ENCODE measurements around the gene RIMBP2.
"Not testable (repeated sequence)": the region's sequence is repeated elsewhere in the genome, so short reads cannot be mapped to it uniquely, and the experiment has no call there.

The RIMBP2 gene

DNA sequence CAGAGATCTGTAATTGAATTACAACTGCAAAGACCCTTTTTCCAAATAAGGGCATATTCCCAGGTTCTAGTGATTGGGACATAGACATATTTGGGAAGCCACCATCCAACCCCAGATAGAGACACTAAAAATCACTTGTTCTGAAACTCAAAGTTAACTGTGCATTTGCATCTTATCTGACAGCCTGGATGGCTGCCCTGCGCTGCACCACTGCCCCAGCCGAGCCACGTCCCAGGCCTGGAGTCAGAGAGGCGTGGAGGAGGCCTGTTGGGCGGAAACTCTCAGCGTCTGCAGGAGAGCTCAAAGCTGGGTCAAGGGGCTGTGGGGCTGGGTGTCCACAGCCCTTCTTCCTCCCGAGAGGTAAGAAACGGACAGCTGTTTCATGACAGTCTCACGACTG, 124.4 kb downstream of the RIMBP2 start:
- DNase-seq: no peak

DNA sequence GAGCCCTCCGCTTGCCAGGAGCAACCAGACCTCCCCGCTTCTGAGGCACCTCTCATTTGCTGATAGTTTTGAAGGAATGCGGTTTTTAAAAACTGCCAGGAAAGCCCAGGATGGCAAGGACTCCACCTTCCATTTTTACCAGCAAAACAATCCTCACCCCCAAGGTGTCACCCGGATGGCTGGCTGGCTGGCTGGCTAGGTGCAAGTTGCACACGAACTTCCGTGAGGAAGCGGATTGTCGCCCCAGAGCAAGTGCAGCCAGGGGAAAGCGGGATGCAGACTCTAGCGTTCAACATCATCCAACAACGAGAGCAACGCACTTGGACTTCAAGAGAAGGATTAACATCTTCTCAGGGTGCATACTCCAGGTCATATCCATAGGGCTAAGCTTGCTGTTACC, 125.4 kb downstream of the RIMBP2 start:
- no peak for DNase-seq

DNA sequence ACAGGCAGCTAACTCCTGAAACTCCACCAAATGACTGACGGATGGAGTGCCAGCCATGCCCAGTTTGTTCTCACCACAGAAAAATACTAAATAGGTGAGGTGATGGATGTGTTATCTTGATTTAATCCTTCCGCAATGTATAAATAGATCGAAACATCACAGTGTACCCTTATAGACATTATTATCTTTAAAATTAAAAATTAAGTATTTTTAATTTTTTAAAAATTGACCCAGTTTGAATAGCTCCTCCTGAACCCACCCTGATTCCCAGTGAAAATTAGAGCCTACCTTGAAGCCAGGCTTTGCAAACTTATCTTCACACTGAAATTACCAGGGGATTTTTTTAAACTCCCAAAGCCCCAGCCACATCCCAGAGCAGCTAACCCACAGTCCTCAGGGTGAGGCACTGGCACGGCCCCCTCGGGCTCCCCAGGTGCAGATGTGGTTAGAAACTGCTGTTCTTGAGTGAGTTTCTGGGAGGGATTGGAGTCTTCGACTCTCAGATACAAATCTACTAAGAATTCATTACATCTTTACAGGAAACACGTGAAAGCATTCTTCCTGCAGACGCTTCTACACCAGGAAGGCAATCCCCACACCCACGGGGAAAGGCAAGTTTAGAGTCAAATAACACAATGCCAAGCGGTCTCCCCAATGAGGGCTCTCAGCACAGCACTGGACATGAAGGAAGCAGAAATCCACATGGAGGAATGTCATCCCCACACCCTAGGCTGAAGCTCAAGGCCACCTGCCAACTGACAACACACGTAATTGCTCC, 126.4 kb downstream of the RIMBP2 start:
- DNase-seq: no peak

DNA sequence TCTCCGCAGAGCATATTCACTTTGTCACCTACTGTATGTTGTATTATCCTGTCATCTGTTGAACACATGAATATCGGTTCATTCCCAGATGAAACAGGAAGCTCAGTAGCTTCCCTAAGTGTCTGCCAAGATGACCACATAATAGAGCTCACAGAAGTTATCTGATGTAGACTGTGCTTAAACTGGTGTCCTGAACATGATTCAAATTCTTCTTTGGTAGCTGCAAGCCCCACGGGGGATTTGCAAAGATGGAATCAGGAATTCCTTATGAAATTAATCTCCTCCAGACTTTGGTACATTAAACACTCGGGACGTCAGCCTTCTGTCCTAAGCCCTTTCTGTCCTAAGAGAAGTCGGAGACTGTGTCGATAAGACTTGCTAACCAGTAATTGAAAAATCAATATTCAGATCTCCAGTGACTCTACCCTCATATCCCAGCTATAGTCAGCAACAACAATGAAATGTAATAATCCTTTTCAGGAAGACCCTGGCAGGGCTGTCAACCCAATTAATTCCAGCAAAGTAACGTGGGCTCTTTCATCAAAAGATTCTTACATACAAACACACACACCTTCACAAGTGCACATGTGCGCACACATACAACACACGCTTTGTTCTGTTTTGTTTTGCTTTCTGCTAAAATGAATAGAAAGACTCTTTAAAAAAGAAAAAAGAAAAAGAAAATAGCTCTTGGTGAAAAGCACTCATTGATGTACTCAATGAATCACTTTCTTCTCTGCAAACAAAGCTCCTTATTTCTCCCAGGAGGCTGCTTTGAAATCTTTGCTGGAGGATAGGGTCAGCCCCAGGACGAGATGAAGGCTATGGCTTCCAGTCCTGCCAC, 127.2 kb downstream of the RIMBP2 start:
- DNase-seq: no peak

- no peak for DNase-seq
Measured at GRCh38 chr12:130587966-130588365, 128.1 kb downstream of the RIMBP2 start.

DNA sequence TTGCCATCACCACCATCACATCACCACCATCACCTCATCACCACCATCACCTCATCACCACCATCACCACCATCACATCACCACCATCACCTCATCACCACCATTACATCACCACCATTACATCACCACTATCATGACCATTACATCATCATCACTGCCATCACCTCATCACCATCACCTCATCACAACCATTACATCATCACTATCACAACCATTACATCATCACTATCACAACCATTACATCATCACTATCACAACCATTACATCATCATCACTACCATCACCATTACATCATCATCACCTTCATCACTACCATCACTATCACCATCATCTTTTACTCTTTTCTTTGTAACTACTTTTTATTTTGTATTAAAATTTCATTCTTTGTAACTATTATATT, 131.6 kb downstream of the RIMBP2 start:
- DNase-seq: not testable (repeated sequence)

DNA sequence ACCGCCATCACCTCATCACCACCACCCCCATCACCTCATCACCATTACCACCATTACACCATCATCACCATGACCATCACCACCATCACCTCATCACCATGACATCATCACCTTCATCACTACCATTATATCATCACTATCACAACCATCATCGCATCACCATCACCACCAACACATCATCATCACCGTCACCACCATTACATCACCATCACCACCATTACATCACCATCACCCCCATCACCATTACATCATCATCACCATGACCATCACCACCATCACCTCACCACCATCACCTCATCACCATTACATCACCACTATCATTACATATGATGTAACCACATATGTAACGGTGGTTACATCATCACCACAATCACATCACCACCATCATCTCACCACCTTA, 132.3 kb downstream of the RIMBP2 start:
- no peak for DNase-seq

- DNase-seq: no peak
Measured at GRCh38 chr12:130583317-130583716, 132.8 kb downstream of the RIMBP2 start.

GRCh38 chr12:130582286-130582685, 133.8 kb downstream of the RIMBP2 start:
- DNase-seq: no peak

DNA sequence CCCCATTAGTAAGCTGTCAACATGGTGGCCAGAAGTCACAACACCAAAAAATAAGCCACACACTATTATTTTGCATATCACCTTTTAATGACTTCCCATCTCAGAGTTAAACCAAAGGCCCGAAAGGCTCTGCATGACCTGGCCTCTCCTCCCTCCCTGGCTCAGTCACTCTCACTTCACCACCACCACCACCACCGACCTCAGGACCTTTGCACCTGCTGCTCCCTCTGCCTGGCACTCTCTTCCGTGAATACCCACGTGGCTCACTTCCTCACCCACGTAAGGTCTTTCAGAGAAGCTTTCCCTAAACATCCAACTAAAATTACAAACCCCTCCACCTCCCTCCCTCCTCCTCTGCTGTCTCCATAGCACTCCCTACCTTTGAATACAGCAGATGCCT, 134.3 kb downstream of the RIMBP2 start:
- DNase-seq: no peak

GRCh38 chr12:130579231-130579630, 136.9 kb downstream of the RIMBP2 start:
- no peak for DNase-seq

- DNase-seq: no peak
Measured at GRCh38 chr12:130577351-130577750, 138.7 kb downstream of the RIMBP2 start.

DNA sequence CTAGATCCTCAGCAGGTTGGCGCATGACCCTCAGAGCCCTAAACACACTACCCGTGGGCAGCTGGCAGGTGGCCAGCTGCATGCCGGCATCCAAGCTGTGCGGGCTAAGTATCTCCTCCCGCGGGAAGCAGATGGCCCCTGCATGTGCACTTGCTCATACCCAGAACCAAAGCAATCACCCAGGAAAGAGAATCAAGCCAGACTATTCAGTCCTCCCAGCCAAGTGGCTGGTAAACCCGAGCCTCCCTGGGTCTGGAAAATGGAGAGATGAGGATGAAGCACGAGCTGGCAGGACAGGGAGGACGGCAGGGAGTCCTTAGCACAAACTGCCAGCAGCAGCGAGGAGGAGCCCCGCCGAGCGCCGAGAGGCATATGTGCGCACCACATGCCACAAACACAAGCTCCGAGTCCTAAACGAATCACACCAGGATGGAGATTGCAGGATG, 139.7 kb downstream of the RIMBP2 start:
- DNase-seq: no peak

- DNase-seq: no peak
Measured at GRCh38 chr12:130574402-130574801, 141.7 kb downstream of the RIMBP2 start.

GRCh38 chr12:130573766-130574165, 142.3 kb downstream of the RIMBP2 start:
- DNase-seq: no peak

DNA sequence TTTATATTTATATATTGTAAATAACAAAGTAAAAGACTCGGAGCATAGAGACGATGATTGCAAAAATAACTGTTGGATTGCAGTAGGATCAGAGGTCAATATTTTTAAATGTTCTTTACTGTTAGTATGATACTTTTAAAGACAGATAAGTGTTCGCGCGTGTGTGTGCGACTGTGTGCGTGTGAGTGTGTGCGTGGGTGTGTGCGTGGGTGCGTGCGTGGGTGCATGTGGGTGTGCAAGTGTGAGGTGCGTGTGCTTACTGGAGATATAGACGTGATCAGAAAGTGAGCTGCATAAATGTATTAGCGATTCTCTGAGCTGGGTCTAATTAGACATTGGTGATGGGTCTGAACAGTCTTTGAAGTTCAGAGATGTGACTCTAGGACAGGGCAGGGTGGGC, 142.9 kb downstream of the RIMBP2 start:
- DNase-seq: no peak

GRCh38 chr12:130572553-130572952, 143.5 kb downstream of the RIMBP2 start:
- no peak for DNase-seq

- DNase-seq: no peak
Measured at GRCh38 chr12:130571734-130572133, 144.4 kb downstream of the RIMBP2 start.

- DNase-seq: no peak
Measured at GRCh38 chr12:130571089-130571488, 145.0 kb downstream of the RIMBP2 start.

- no peak for DNase-seq
Measured at GRCh38 chr12:130569521-130569920, 146.6 kb downstream of the RIMBP2 start.

GRCh38 chr12:130568501-130568900, 147.6 kb downstream of the RIMBP2 start:
- no peak for DNase-seq

- no peak for DNase-seq
Measured at GRCh38 chr12:130568041-130568440, 148.1 kb downstream of the RIMBP2 start.

GRCh38 chr12:130566446-130567155, 149.5 kb downstream of the RIMBP2 start:
- DNase-seq: no peak

- DNase-seq: no peak
Measured at GRCh38 chr12:130565189-130565588, 150.9 kb downstream of the RIMBP2 start.

Measured in activated CD4-positive, alpha-beta T cell treated with anti-CD3 and anti-CD28 coated beads, Interleukin-10, Interleukin-2, amounts not matched to agents 100 ng/mL and 50 ng/mL, durations not matched to agents 16 hours and 8 hours (primary cell).